HG03354 (cell line): ENCODE measurements around the gene CDK19.
"Not testable (repeated sequence)": the region's sequence is repeated elsewhere in the genome, so short reads cannot be mapped to it uniquely, and the experiment has no call there.

Experiments
- ATAC-seq: cut with Tn5 transposase; IDR thresholded peaks from one replicate; pipeline ENCODE4 v1.9.1; 2021; ENCODE audit warnings: mild to moderate bottlenecking; ENCODE audit not compliant: unreplicated experiment, poor library complexity, severe bottlenecking

CDK19 gene

GRCh38 chr6:110815411-110816409 is at the start of gene CDK19:
Gene CDK19 (minus strand): TSS chr6:110815469. CDS start chr6:110815136, 333 bp downstream.
- ATAC-seq: peak; percentile 74

DNA sequence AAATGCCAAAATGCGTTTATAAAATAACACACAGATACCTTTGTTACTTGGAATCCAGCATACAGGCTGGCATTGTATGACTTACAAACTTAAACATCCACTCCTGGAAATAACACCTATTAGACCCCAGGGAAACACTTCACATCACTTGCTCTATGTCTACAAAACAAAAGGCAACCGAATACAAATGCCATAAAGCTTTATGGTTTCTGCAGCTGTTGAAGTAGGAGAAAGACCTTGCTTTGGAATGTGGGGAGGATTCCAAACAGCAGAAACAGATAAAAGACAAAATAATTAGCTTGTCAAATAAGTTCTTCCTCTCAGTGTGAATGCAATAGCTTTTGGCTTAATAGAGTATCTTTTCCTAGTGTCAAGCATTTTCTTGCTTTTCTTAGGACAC is 49.6 kb upstream of the CDK19 start:
- ATAC-seq: no peak

- ATAC-seq: no peak
Observed at GRCh38 chr6:110859335-110859792, 44.1 kb upstream of the CDK19 start.

- no peak for ATAC-seq
Observed at GRCh38 chr6:110858562-110859214, 43.4 kb upstream of the CDK19 start.

GRCh38 chr6:110858016-110858415 is 42.7 kb upstream of the CDK19 start:
- no peak for ATAC-seq

GRCh38 chr6:110856296-110856695 is 41.0 kb upstream of the CDK19 start:
- ATAC-seq: no peak

GRCh38 chr6:110853754-110854477 is 38.6 kb upstream of the CDK19 start:
- no peak for ATAC-seq

DNA sequence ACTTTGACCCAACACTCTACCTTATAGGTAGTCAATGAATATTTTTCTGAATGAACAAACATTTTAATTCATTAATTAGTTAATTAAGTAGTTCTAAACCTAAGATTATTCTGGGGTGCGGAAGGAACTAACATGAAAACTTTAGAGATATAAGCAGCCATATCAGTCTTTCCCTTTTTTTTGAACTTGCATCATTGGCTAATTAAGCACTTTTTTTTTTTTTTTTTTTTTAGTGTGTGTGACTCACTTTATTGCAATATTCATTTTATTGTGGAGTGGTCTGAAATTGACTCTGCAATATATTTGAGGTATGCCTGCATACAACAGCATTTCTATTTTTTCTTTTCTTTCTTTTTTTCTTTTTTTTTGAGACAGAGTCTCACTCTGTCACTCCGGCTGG is 37.5 kb upstream of the CDK19 start:
- ATAC-seq: no peak

DNA sequence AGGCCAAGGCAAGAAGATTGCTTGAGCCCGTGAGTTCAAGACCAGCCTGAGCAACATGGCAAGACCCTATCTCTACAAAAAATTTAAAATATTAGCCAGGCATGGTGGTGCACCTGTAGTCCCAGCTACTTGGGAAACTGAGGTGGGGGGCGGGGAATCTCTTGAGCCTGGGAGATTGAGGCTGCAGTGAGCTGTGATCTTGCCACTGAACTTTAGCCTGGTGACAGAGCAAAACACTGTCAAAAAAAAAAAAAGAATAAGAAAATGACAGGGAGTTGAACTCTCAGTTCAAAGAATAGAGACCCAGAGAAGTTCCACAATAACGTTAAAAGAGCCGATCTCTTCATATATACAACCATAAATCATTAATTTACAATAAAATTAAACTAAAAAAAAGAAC is 34.5 kb upstream of the CDK19 start:
- ATAC-seq: no peak

DNA sequence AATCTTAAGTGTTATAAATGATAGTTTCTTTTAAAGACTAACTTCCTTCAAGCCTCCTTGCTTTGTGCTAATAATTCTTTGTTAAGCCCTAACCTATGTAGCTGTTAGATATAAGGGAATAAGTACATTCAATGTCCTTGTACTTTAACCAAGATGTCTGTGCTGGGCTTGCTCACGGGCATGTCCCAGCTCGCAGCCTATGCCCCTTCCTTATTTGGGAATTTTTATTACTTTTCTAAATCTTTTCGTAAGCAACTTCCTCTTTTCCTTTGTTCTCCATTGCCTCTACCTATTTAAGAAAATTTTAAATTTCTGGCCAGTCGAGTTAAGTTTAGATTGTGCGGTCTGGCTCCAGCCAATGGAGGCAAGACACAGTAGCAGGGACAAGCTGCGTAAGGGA is 26.0 kb upstream of the CDK19 start:
- ATAC-seq: no peak

DNA sequence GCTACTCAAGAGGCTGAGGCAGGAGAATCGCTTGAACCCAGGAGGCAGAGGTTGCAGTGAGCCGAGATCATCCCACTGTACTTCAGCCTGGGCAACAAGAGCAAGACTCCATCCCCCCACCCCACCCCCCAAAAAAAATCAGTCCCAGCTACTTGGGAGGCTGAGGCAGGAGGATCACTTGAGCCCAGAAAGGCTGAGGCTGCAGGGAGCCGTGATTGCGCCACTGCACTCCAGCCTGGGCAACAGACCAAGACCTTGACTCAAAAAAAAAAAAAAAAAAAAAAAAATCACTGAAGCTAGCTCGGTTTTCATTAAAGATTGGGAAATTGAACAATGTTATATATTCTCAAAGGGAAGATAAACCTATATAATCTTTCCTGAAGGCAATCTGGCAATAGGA is 20.5 kb upstream of the CDK19 start:
- not testable (repeated sequence) for ATAC-seq

DNA sequence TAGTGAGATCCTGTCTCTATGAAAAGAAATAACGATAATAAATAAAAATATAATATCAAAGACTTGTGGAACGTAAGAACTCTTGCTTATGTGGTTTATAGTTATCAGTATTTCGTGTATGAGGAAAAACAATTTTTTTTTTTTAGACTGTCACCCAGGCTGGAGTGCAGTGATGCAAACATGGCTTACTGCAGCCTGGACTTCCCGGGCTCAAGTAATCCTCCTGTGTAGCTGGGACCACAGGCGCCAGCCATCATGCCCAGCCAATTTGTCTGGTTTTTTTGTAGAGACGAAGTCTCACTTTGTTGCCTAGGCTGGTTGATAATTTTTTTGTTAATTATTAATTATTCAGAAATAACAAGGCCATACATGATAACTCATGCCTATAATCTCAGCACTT is 18.6 kb upstream of the CDK19 start:
- ATAC-seq: no peak

DNA sequence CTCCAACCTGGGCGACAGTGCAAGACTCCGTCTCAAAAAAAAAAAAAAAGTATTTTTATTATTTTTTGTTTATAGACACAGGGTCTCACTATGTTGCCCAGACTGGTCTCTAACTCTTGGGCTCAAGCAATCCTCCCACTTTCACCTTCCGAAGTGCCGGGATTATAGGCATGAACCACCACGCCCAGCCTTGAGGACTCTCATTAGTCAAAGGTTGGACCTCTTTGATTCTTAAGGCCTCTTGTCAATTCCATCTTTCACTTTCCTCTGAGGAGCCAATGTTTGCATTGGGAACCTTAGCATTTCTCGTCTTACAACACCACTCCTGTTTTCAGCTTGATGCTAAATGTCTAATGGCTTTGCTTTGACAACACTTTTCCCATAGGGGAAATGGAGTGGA is 16.1 kb upstream of the CDK19 start:
- ATAC-seq: no peak

DNA sequence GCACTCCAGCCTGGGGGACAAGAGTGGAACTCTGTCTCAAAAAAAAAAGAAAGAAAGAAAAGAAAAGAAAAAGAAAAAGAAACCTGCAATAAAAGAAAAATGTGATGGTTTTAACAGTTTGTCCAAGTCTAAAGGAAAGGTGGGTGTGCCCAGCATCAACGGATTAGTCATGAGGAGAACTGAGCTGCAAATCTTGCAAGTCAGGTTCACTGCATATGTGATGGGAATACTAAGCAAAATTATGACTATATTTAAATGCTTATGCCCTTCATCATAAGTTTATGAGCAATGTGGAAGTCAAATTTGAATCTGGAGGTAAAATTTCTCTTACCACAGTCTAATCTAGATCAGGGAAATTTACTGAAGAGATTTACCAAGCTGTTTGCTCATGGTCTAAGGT is 13.1 kb upstream of the CDK19 start:
- no peak for ATAC-seq

DNA sequence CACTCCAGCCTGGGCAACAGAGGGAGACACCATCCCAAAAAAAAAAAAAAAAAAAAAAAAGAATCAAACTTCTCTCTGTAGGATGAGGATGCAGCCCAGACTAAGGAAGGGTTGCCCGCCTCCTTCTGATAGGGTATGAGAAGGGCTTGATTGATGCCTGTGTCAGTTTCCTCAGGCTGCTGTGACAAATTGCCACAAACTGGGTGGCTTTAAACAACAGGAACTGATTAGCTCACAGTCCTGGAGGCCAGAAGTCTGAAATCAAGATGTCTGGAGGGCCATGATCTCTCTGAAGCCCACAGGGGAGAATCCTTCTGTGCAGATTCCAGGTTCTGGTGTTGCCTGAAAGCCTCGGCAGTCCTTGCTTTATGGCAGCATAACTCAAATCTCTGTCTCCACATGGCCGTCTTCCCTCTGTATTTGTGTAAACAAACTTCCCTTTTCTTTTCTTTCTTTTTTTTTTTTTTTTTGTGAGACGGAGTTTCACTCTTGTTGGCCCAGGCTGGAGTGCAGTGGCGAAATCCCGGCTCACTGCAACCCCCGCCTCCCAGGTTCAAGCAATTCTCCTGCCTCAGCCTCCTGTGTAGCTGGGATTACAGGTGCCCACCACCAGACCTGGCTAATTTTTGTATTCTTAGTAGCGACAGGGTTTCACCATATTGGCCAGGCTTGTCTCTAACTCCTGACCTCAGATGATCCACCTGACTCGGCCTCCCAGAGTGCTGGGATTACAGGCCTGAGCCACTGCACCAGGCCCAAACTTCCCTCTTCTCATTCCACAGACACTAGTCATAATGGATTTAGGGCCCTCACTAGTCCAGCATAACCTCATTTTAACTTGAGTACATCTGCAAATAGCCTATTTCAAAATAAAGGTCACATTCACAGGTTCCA is 11.2 kb upstream of the CDK19 start:
- no peak for ATAC-seq

DNA sequence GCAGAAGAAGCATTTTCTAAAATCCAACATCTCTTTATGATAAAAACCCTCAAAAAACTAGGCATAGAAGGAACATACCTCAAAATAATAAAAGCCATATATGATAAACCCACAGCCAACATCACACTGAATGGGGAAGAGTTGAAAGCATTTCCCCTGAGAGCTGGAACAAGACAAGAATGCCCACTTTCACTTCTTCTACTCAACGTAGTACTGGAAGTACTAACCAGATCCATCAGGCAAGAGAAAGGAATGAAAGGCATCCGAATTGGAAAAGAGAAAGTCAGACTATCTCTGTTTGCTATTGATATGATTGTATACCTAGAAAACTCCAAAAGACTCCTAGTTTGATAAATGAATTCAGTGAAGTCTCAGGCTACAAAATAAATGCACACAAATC is 7.9 kb upstream of the CDK19 start:
- ATAC-seq: no peak

- ATAC-seq: no peak
Observed at GRCh38 chr6:110822249-110822648, 7.0 kb upstream of the CDK19 start.

- ATAC-seq: no peak
Observed at GRCh38 chr6:110816677-110817076, 1.4 kb upstream of the CDK19 start.

DNA sequence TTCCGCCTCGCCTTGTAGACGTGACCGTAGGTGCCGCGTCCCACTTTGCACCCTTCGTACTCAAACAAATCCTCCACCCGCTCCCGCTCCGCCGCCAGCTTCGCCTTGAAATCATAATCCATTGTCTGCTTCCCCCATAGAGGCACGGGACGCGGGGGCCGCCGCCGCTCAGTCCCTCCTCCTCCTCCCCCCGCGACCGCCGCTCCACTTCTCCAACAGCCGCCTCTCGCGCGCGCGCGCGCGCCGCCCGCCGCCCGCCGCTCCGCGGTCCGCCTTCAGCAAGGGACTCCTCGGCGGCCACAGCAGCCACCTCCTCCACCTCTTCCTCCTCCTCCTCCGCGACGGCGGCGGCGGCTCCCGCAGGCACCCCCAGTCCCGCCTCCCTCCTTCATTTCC is 256 bp downstream of the CDK19 start:
- ATAC-seq: no peak
